Lower lobe of right lung (tissue), 2 donors: ENCODE data around the gene NOX4. TPM values are rescaled to one million over a fixed set of nuclear protein-coding genes. Genes with fewer than 3 reads are reported as not detected.

Source experiments
- ATAC-seq, 2 donors: fragments of 200-7000 bp; cut with Tn5 transposase; one replicate each; pipeline ENCODE4 v1.9.1; 2020 to 2022; ENCODE audit warnings: mild to moderate bottlenecking in 2 of 2, moderate library complexity in 2 of 2
- DNase-seq: peaks from one replicate; pipeline ENCODE4 v3.0.0-alpha.2; 2020
- H3K27ac ChIP-seq: fragments of 200-600 bp; one replicate; pipeline ENCODE4 v1.8.0; 2022
- H3K27me3 ChIP-seq: fragments of 200-600 bp; one replicate; pipeline ENCODE4 v1.8.0; 2022; ENCODE audit warnings: low read depth
- H3K36me3 ChIP-seq: fragments of 200-600 bp; one replicate; pipeline ENCODE4 v1.8.0; 2022; ENCODE audit warnings: mild to moderate bottlenecking
- H3K4me1 ChIP-seq: fragments of 200-600 bp; one replicate; pipeline ENCODE4 v1.8.0; 2022
- H3K4me3 ChIP-seq: fragments of 200-600 bp; one replicate; pipeline ENCODE4 v1.8.0; 2022; ENCODE audit warnings: mild to moderate bottlenecking
- H3K9me3 ChIP-seq: fragments of 200-600 bp; one replicate; pipeline ENCODE4 v1.8.0; 2022
- intact Hi-C: fragments of 100-400 bp; cut with DNase I; formaldehyde crosslinking; loops from one replicate; pipeline ENCODE4 v1.11.0; 2022
- long read RNA-seq: library from polyadenylated mRNA; unstranded; transcript quantifications from one replicate; pipeline ENCODE4 v2.0.0, GENCODE V29; 2021
- total RNA-seq: library from RNA; stranded (reverse); fragmentation: NEBNext Ultra II Directional; extraction: Animal tissue kit (Norgen Biotek cat#: 25700); gene quantifications from one replicate; pipeline ENCODE4 v1.2.1, GENCODE V29; 2021
- TF ChIP-seq, protein P1 (sequence below): fragments of 200-600 bp; IDR thresholded peaks from one replicate; pipeline ENCODE4 v1.8.0; 2022; ENCODE audit warnings: antibody characterized with exemption, mild to moderate bottlenecking
- donor health status: DM: no; HTN: yes; CAD: no; lungs with severe emphysema.

Gene NOX4
- 4.3 TPM for total RNA-seq
- long read RNA-seq, partial matches to known transcripts, result 1 of 6 reads
- long read RNA-seq, other reads (novel, unspliced or antisense), result 2 of 6 reads

DNA sequence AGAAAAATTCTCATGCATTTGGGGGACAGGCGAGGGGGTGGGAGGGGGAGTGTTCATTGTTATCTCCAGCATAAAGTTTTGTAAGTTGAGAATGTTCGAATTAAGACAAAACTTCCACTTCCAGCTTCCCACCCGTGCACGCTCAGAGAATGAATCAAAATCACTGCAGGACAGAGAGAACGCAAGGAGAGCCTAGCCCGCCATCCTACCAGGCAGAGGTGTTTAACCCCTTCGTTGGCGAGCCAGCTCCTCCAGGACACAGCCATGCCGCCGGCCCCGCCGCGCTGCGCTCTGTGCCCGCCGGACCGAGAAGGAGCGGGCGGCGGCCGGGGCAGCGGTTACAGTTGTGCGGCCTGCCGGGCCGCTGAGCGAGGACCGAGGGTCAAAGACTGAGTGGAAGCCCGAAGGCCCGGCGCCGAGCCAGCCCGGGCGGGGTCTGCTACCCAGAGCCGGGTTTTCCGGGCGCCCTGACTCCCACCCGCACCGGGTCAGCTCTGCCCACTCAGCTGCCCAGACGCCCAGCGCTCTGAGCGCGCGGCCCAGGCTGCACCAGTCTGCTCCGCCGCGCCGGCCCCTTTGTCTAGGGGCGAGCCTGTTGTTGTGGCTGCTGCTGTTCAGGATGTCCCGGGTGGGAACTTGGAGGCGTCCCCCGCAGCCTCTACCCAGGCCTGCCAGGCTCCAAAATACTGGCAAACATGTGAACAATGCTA is at the start of gene NOX4:
Gene NOX4 (minus strand): TSS at position 395 of the 710 bp plus-strand sequence. CDS start 129 bp downstream, at position 266.
- TF ChIP-seq, protein P1, sequence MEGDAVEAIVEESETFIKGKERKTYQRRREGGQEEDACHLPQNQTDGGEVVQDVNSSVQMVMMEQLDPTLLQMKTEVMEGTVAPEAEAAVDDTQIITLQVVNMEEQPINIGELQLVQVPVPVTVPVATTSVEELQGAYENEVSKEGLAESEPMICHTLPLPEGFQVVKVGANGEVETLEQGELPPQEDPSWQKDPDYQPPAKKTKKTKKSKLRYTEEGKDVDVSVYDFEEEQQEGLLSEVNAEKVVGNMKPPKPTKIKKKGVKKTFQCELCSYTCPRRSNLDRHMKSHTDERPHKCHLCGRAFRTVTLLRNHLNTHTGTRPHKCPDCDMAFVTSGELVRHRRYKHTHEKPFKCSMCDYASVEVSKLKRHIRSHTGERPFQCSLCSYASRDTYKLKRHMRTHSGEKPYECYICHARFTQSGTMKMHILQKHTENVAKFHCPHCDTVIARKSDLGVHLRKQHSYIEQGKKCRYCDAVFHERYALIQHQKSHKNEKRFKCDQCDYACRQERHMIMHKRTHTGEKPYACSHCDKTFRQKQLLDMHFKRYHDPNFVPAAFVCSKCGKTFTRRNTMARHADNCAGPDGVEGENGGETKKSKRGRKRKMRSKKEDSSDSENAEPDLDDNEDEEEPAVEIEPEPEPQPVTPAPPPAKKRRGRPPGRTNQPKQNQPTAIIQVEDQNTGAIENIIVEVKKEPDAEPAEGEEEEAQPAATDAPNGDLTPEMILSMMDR, result no peak
- no peaks in the 10 kb centered on the region for H3K4me1 ChIP-seq
- H3K9me3 ChIP-seq, result no peaks in the 10 kb centered on the region
- no peaks in the 10 kb centered on the region for H3K27me3 ChIP-seq
- H3K4me3 ChIP-seq, result peak within 1 kb of the TSS; percentile 54
- intact Hi-C loops, result no loop called here
- peak within 1 kb of the TSS; percentile 38 for H3K27ac ChIP-seq
- H3K36me3 ChIP-seq, result no peaks in the 10 kb centered on the region
- peak; percentile 50 for DNase-seq
- peak; percentile 76 to 83 for ATAC-seq

DNA sequence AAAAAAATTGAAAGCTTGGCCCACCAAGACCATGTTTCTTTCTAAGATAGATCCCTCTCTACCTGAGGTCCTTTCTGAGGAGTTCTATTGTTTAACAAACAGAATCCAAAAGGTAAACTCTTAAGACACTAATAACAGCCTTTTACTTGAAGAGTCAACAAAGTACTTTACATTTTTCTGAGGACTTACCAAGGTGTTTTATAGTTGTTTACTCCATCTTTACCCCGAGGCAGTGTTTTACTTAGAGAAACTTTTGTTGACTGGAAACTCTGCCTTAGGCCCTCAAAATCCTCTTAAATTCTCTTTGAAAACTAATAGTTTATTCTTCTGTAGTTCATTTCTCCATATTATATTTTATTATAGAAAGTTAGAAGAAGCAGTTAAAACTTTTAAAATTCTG is 49.7 kb upstream of the NOX4 start:
- no peak for ATAC-seq
- intact Hi-C loops, result no loop called here
- TF ChIP-seq, protein P1, result no peak

DNA sequence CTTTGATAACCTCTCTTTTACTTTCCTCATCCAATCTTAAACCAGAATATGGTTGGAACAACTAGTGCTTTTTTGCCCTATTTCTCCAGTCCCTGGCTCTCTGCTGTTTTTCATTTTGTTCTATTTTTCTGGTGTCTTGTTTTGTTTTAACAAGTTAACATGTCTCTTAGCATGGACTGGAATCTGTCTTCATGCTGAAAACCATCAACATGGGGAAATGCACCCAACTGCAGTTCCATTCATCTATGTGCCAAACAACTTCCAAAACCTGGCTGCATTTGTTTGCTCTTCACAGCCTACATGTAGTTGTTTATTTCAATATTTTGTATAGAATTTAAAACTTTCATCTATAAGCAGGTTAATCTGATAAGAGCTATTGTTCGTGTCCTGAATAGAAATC is 46.8 kb upstream of the NOX4 start:
- H3K4me3 ChIP-seq, result no peak overlapping the region
- intact Hi-C loops, result no loop called here
- no peak overlapping the region for H3K27ac ChIP-seq
- H3K27me3 ChIP-seq, result no peaks in the 10 kb centered on the region
- ATAC-seq (no peak), DNase-seq (no peak)
- no peaks in the 10 kb centered on the region for H3K4me1 ChIP-seq
- TF ChIP-seq, protein P1, result no peak
- H3K36me3 ChIP-seq, result no peaks in the 10 kb centered on the region
- no peaks in the 10 kb centered on the region for H3K9me3 ChIP-seq

More for the DNA sequence above, 49.7 kb upstream of the NOX4 start:
- no peak for DNase-seq
- H3K27ac ChIP-seq, result no peak overlapping the region
- no peak overlapping the region for H3K4me3 ChIP-seq
- no peaks in the 10 kb centered on the region for H3K9me3 ChIP-seq
- H3K27me3 ChIP-seq, result no peaks in the 10 kb centered on the region
- H3K36me3 ChIP-seq, result no peaks in the 10 kb centered on the region
- no peaks in the 10 kb centered on the region for H3K4me1 ChIP-seq

DNA sequence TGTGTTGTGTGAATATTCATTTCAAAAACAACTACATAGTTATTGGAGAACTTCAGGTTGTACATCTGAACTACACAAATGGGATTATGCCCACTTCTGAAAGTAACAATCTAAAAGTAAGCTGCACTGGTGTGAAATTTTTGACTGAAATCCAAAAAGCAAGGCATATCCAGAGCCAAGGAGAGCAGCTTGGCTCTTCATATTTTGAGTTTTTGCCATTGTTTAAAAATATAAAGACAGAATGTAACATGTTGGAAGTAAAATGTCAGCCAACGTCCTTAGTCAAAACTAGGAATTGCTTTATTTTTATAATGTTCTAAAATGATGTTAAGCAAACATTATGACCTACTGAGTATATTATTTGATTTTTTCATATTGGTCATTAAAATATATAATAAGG is 45.8 kb upstream of the NOX4 start:
- no peaks in the 10 kb centered on the region for H3K9me3 ChIP-seq
- no peaks in the 10 kb centered on the region for H3K4me1 ChIP-seq
- H3K27ac ChIP-seq, result no peak overlapping the region
- no peaks in the 10 kb centered on the region for H3K27me3 ChIP-seq
- ATAC-seq (no peak), DNase-seq (no peak)
- TF ChIP-seq, protein P1, result no peak
- intact Hi-C loops, result no loop called here
- H3K4me3 ChIP-seq, result no peak overlapping the region
- H3K36me3 ChIP-seq, result no peaks in the 10 kb centered on the region

DNA sequence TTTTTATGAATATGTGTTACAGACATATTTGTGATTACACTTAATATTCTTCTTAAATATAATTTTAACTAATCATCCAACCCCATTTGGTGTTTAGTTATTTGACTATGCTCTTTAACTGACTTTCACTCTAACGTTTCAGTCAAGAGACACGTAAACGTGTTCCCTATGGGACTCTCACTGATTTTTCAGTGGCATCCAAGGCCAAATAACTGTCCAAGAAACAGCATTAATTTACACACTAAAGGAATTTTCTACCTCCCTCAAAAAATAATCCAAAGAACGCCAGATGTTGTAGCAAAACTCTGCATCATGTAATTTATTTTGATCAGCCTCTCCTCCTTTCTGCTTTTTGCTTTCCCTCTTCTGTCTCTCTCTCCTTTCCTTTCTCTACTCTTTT is 44.0 kb upstream of the NOX4 start:
- ATAC-seq, result no peak
- DNase-seq, result no peak
- Histone ChIP-seq H3K4me1 (no peaks in the 10 kb centered on the region), H3K4me3 (no peak overlapping the region), H3K9me3 (no peaks in the 10 kb centered on the region), H3K36me3 (no peaks in the 10 kb centered on the region), H3K27ac (no peak overlapping the region), H3K27me3 (no peaks in the 10 kb centered on the region)
- TF ChIP-seq, protein P1, result no peak
- intact Hi-C loops, result no loop called here
